CD8-positive, alpha-beta memory T cell (primary cell): ENCODE results near the gene CREB3L4. TPM values are rescaled to one million over a fixed set of nuclear protein-coding genes. Genes with fewer than 3 reads are reported as not detected.
"Not testable (repeated sequence)": the region's sequence is repeated elsewhere in the genome, so short reads cannot be mapped to it uniquely, and the experiment has no call there.

Experiments
- CTCF ChIA-PET: fragments of 350-600 bp; sonication (Branson Sonifier 250); formaldehyde crosslinking; loops from one replicate; lab custom pipeline; 2021; ENCODE audit warnings: antibody characterized with exemption; lab: Charles Lee
- POLR2A ChIA-PET: fragments of 350-600 bp; sonication (Branson Sonifier 250); formaldehyde crosslinking; loops from one replicate; lab custom pipeline; 2021; ENCODE audit warnings: antibody characterized with exemption; lab: Charles Lee
- DNase-seq, 5 donors: peaks; one replicate each; pipeline versions ENCODE4 v3.0.0 to v3.0.0-alpha.2; 2020 to 2022; ENCODE audit warnings: mixed read lengths in 1 of 5
- H3K27ac ChIP-seq: one replicate; pipeline ENCODE4 v1.7.0; 2013; ENCODE audit warnings: low read depth, mild to moderate bottlenecking, low read length, moderate library complexity
- H3K27me3 ChIP-seq: 2 replicates; pipeline ENCODE4 v1.7.0; 2013; ENCODE audit warnings: low read length, mild to moderate bottlenecking; ENCODE audit not compliant: insufficient read depth, poor library complexity, severe bottlenecking
- H3K36me3 ChIP-seq: 2 replicates; pipeline ENCODE4 v1.7.0; 2013; ENCODE audit warnings: mild to moderate bottlenecking, low read length, moderate library complexity; ENCODE audit not compliant: insufficient read depth
- H3K4me1 ChIP-seq: 2 replicates; pipeline ENCODE4 v1.7.0; 2013; ENCODE audit warnings: mild to moderate bottlenecking, low read length, moderate library complexity; ENCODE audit not compliant: insufficient read depth
- H3K4me3 ChIP-seq: 2 replicates; pipeline ENCODE4 v1.7.0; 2013; ENCODE audit warnings: mild to moderate bottlenecking, low read length
- H3K9me3 ChIP-seq: 2 replicates; pipeline ENCODE4 v1.7.0; 2013; ENCODE audit warnings: mild to moderate bottlenecking, low read length
- H3K27ac Mint-ChIP-seq, 8 donors: one replicate each; pipeline ENCODE4 v1.8.0; 2020 to 2021; ENCODE audit warnings: mixed read lengths in 8 of 8, mild to moderate bottlenecking in 6 of 8, inconsistent platforms in 3 of 8, moderate library complexity in 3 of 8
- H3K27me3 Mint-ChIP-seq, 2 donors: one replicate each; pipeline ENCODE4 v1.8.0; 2020 to 2021; ENCODE audit warnings: mixed read lengths in 2 of 2, mild to moderate bottlenecking in 1 of 2, moderate library complexity in 1 of 2
- H3K36me3 Mint-ChIP-seq, 3 donors: one replicate each; pipeline ENCODE4 v1.8.0; 2020 to 2021; ENCODE audit warnings: mixed read lengths in 3 of 3, inconsistent platforms in 1 of 3, mild to moderate bottlenecking in 1 of 3
- H3K4me1 Mint-ChIP-seq, 3 donors: one replicate each; pipeline ENCODE4 v1.8.0; 2020 to 2021; ENCODE audit warnings: mixed read lengths in 3 of 3, inconsistent platforms in 1 of 3, mild to moderate bottlenecking in 1 of 3
- H3K4me3 Mint-ChIP-seq, 7 donors: one replicate each; pipeline ENCODE4 v1.8.0; 2020 to 2021; ENCODE audit warnings: mixed read lengths in 7 of 7, mild to moderate bottlenecking in 6 of 7, moderate library complexity in 4 of 7, inconsistent platforms in 2 of 7
- H3K9me3 Mint-ChIP-seq, 5 donors: one replicate each; pipeline ENCODE4 v1.8.0; 2020 to 2022; ENCODE audit warnings: mixed read lengths in 5 of 5, mild to moderate bottlenecking in 3 of 5, moderate library complexity in 2 of 5, inconsistent platforms in 1 of 5
- polyA plus RNA-seq: library from polyadenylated mRNA; unstranded; fragments of 300-500 nt; fragmentation: Illumina TruSeq; gene quantifications from one replicate; pipeline ENCODE4 v1.2.3, GENCODE V29; 2021
- total RNA-seq, 2 experiments: library from RNA; stranded (reverse); gene quantifications; one replicate each; pipeline ENCODE4 v1.2.3, GENCODE V29; 2021

CREB3L4 gene
- total and polyA plus RNA-seq, 3 experiments from 2014 or later = 5.3 to 10.1 (median 10.0) TPM

- peak overlapping the region; percentile 93 for H3K4me3 ChIP-seq
- H3K4me1 Mint-ChIP-seq = peaks cover 28 to 37% (median 29%) of the 10 kb centered on the region in 3 donors
- peak overlapping the region; percentile 88 for H3K27ac ChIP-seq
- peaks cover 18% of the 10 kb centered on the region for H3K4me1 ChIP-seq
- peak overlapping the region; percentile 91 to 99 (median 98) for H3K4me3 Mint-ChIP-seq
- peak overlapping the region; percentile 88 to 100 (median 95) for H3K27ac Mint-ChIP-seq
- peaks cover 0 to 3% of the 10 kb centered on the region in 2 donors for H3K27me3 Mint-ChIP-seq
- peaks cover 25% of the 10 kb centered on the region for H3K36me3 ChIP-seq
- no peaks in the 10 kb centered on the region for H3K27me3 ChIP-seq
- POLR2A ChIA-PET = interaction anchor here (0.8 to 5.1 kb wide), 8 partner anchors 8 to 307 kb away, joined by 3 to 58 read pairs (median 11); partner anchors contain the start of genes CREB3L4, DENND4B, GATAD2B and RAB13
- DNase-seq = no peak
- no peaks in the 10 kb centered on the region for H3K9me3 Mint-ChIP-seq
- H3K36me3 Mint-ChIP-seq = peaks cover 0 to 41% (median 7%) of the 10 kb centered on the region in 3 donors
- no peaks in the 10 kb centered on the region for H3K9me3 ChIP-seq
- CTCF ChIA-PET = interaction anchor here (1.3 to 5.5 kb wide), 7 partner anchors 9 to 181 kb away, joined by 4 to 40 read pairs (median 6); partner anchors contain the start of genes CREB3L4, CRTC2, DENND4B and RAB13
Observed at GRCh38 chr1:153978274-153978909, 10.7 kb downstream of the CREB3L4 start.

DNA sequence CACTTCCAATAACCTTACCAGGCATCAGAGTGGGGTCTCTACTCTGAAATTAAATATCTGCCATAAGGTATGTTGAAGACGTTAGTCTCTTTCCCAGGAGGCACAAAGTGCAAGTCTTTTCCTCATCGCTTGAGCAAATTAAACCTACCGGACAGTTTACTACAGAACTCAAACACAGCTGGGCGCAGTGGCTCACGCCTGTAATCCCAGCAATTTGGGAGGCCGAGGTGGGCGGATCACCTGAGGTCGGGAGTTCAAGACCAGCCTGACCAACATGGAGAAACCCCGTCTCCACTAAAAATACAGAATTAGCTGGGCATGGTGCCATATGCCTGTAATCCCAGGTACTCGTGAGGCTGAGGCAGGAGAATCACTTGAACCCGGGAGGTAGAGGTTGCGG lies 11.4 kb downstream of the CREB3L4 start:
- Histone ChIP-seq H3K4me1 (peaks cover 18% of the 10 kb centered on the region), H3K27ac (peak overlapping the region; percentile 88), H3K36me3 (peaks cover 18% of the 10 kb centered on the region)
- Mint-ChIP-seq H3K27ac (peak overlapping the region in 4 of 8 donors; percentile 81 to 96 (median 86)), H3K4me1 (peaks cover 28 to 35% (median 28%) of the 10 kb centered on the region in 3 donors), H3K4me3 (peak overlapping the region in 6 of 7 donors; percentile 56 to 98 (median 98)), H3K36me3 (peaks cover 0 to 34% (median 6%) of the 10 kb centered on the region in 3 donors)
- DNase-seq, H3K9me3 ChIP-seq, H3K27me3 ChIP-seq, H3K27me3 Mint-ChIP-seq, H3K4me3 ChIP-seq, H3K9me3 Mint-ChIP-seq: not testable (repeated sequence)
- ChIA-PET CTCF (interaction anchor here (3.5 to 5.5 kb wide), 3 partner anchors 8 to 33 kb away, joined by 21 to 40 read pairs (median 37); partner anchors contain the start of genes CREB3L4, DENND4B and RAB13), POLR2A (interaction anchor here (3.0 to 5.1 kb wide), 2 partner anchors 12 kb away, joined by 40 to 58 read pairs; partner anchors contain the start of genes CREB3L4 and RPS27)

- Mint-ChIP-seq H3K4me1 (peaks cover 19 to 24% (median 20%) of the 10 kb centered on the region in 3 donors), H3K36me3 (peaks cover 0 to 11% (median 0%) of the 10 kb centered on the region in 3 donors), H3K27me3 (peaks cover 11 to 12% of the 10 kb centered on the region in 2 donors)
- H3K4me3 Mint-ChIP-seq, H3K9me3 ChIP-seq, H3K36me3 ChIP-seq, H3K4me3 ChIP-seq, POLR2A ChIA-PET, H3K27me3 ChIP-seq, H3K27ac ChIP-seq, DNase-seq, H3K9me3 Mint-ChIP-seq, H3K27ac Mint-ChIP-seq: not testable (repeated sequence)
- H3K4me1 ChIP-seq = peaks cover 12% of the 10 kb centered on the region
- CTCF ChIA-PET = interaction anchor here (0.6 kb wide), 1 partner anchor 161 kb away, joined by 3 read pairs; no protein-coding TSS in a partner anchor
Observed at GRCh38 chr1:153981735-153982134, 14.0 kb downstream of the CREB3L4 start.

- H3K9me3 Mint-ChIP-seq = no peaks in the 10 kb centered on the region
- peaks cover 11 to 14% (median 14%) of the 10 kb centered on the region in 3 donors for H3K4me1 Mint-ChIP-seq
- H3K27ac ChIP-seq = no peak overlapping the region
- H3K36me3 Mint-ChIP-seq = no peaks in the 10 kb centered on the region
- no peak overlapping the region for H3K4me3 Mint-ChIP-seq
- no peak for DNase-seq
- H3K27me3 Mint-ChIP-seq = peaks cover 12% of the 10 kb centered on the region in 2 donors
- H3K4me3 ChIP-seq = no peak overlapping the region
- ChIA-PET POLR2A (no interaction called here), CTCF (interaction anchor here (0.7 to 9.1 kb wide), 6 partner anchors 17 to 211 kb away, joined by 3 to 94 read pairs (median 12); partner anchors contain the start of genes CREB3L4 and DENND4B)
- H3K9me3 ChIP-seq = no peaks in the 10 kb centered on the region
- no peaks in the 10 kb centered on the region for H3K27me3 ChIP-seq
- H3K4me1 ChIP-seq = peaks cover 7% of the 10 kb centered on the region
- peak overlapping the region in 2 of 8 donors; percentile 46 to 63 for H3K27ac Mint-ChIP-seq
- H3K36me3 ChIP-seq = no peaks in the 10 kb centered on the region
Observed at GRCh38 chr1:153984123-153984894, 16.6 kb downstream of the CREB3L4 start.

GRCh38 chr1:153985341-153985912 lies 17.7 kb downstream of the CREB3L4 start:
- no peaks in the 10 kb centered on the region for H3K36me3 Mint-ChIP-seq
- POLR2A ChIA-PET = interaction anchor here (2.0 kb wide), 1 partner anchor 210 kb away, joined by 9 read pairs; the partner anchor contains the start of gene SLC27A3
- Histone ChIP-seq H3K9me3 (no peaks in the 10 kb centered on the region), H3K27me3 (no peaks in the 10 kb centered on the region), H3K4me3 (no peak overlapping the region), H3K27ac (peak overlapping the region; percentile 20), H3K36me3 (no peaks in the 10 kb centered on the region), H3K4me1 (peaks cover 12% of the 10 kb centered on the region)
- DNase-seq = no peak
- H3K4me1 Mint-ChIP-seq = peaks cover 13 to 20% (median 17%) of the 10 kb centered on the region in 3 donors
- CTCF ChIA-PET = interaction anchor here (1.0 to 9.1 kb wide), 7 partner anchors 19 to 474 kb away, joined by 3 to 94 read pairs (median 6); partner anchors contain the start of gene CREB3L4
- peak overlapping the region in 4 of 7 donors; percentile 11 to 67 (median 34) for H3K4me3 Mint-ChIP-seq
- H3K27me3 Mint-ChIP-seq = peaks cover 12% of the 10 kb centered on the region in 2 donors
- H3K9me3 Mint-ChIP-seq = no peaks in the 10 kb centered on the region
- H3K27ac Mint-ChIP-seq = peak overlapping the region in 1 of 8 donors; percentile 47

GRCh38 chr1:153985941-153986761 lies 18.4 kb downstream of the CREB3L4 start, which contains the start of gene RAB13:
RAB13 (minus strand) TSS chr1:153986339; CDS start chr1:153986236, 103 bp downstream.
- Mint-ChIP-seq H3K36me3 (peaks cover 0 to 7% (median under 1%) of the 10 kb centered on the region in 3 donors), H3K4me1 (peaks cover 16 to 25% (median 22%) of the 10 kb centered on the region in 3 donors), H3K9me3 (peaks cover 0 to 2% (median 0%) of the 10 kb centered on the region in 5 donors), H3K27ac (peak within 1 kb of the TSS; percentile 69 to 93 (median 90)), H3K4me3 (peak within 1 kb of the TSS; percentile 31 to 67 (median 46)), H3K27me3 (peaks cover 12 to 15% of the 10 kb centered on the region in 2 donors)
- ChIA-PET POLR2A (interaction anchor here (0.6 to 2.0 kb wide), 6 partner anchors 9 to 211 kb away, joined by 3 to 9 read pairs (median 4); partner anchors contain the start of genes JTB and SLC27A3), CTCF (interaction anchor here (0.6 to 9.1 kb wide), 36 partner anchors 9 to 475 kb away, joined by 3 to 94 read pairs (median 4); partner anchors contain the start of genes CHTOP, CREB3L4, DENND4B and HAX1)
- Histone ChIP-seq H3K27ac (peak within 1 kb of the TSS; percentile 20), H3K36me3 (peaks cover 1% of the 10 kb centered on the region), H3K4me1 (peaks cover 12% of the 10 kb centered on the region), H3K27me3 (no peaks in the 10 kb centered on the region), H3K9me3 (no peaks in the 10 kb centered on the region), H3K4me3 (no peak within 1 kb of the TSS)
- DNase-seq = peak in 1 of 5 donors; percentile 11
